ENCODE data around the gene DOCK10.
A peak's percentile ranks its signal among the peaks of the same experiment; 100 is the strongest.

Gene DOCK10

DNA sequence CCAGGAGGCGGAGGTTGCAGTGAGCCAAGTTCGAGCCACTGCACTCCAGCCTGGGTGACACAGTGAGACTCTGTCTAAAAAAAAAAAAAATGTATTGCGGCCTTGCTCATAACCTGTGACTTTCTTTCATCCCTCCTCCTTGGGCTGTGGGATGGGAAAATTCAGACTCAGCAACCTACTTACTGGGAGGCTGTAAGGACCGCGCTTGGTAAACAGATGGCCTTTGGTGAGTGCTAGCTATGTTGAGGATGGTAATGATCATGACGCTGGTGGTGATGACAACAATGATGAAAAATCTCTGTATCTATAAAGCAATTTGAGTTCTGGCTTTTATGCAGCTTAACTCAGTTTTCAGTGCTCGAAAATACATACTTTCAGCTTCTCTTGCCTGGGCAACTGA, 261.4 kb downstream of the DOCK10 start:
- no peak for DNase-seq (ENCODE audit: low read depth)
- TF ChIP-seq, protein P1, sequence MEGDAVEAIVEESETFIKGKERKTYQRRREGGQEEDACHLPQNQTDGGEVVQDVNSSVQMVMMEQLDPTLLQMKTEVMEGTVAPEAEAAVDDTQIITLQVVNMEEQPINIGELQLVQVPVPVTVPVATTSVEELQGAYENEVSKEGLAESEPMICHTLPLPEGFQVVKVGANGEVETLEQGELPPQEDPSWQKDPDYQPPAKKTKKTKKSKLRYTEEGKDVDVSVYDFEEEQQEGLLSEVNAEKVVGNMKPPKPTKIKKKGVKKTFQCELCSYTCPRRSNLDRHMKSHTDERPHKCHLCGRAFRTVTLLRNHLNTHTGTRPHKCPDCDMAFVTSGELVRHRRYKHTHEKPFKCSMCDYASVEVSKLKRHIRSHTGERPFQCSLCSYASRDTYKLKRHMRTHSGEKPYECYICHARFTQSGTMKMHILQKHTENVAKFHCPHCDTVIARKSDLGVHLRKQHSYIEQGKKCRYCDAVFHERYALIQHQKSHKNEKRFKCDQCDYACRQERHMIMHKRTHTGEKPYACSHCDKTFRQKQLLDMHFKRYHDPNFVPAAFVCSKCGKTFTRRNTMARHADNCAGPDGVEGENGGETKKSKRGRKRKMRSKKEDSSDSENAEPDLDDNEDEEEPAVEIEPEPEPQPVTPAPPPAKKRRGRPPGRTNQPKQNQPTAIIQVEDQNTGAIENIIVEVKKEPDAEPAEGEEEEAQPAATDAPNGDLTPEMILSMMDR (IDR thresholded peaks at IDR 0.05; ENCODE audit: low read depth, low read length, missing control alignments), result no peak
- H3K4me3 ChIP-seq (ENCODE audit: low read depth, low read length), result no peak overlapping the region

DNA sequence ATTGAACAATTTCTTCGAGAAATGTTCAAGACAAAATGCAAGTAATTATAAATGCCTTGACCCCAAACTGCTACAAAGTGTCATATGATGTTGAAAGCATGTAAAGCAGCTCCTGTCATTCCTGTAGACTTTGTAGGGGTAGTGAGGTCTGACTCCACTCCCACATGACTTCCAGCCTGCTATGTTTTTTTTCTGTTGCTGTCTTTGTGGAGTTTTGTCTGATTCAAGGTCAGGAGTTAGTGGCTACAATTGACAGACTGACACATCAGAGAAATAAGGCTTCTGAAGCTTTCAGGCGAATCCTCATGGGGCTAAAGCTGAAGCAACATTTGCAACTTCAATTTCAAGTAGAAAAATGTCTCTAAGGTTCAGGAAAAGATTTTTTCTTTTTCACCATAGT, 262.2 kb downstream of the DOCK10 start:
- DNase-seq (ENCODE audit: low read depth), result no peak
- no peak overlapping the region for H3K4me3 ChIP-seq (ENCODE audit: low read depth, low read length)
- TF ChIP-seq, protein P1 (IDR thresholded peaks at IDR 0.05; ENCODE audit: low read depth, low read length, missing control alignments), result no peak

DNA sequence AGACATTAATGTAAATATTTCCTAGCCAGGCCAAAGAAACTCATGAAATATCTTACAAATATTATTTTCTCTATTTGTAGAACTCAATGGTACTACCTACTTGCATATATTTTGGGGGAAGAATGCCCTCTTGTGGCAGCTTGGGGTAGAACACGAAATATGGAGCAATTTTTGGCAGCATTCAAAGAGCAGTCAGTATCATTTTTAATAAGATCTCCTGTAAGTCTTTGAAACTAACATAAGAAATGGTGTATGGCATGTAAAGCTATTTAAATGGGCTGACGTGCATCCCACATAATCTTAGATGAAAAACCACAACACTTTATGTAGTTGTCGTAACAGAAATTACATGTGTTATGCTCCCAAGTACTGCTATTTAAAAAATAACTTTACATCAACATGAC, 263.8 kb downstream of the DOCK10 start:
- no peak overlapping the region for H3K4me3 ChIP-seq (ENCODE audit: low read depth, low read length)
- TF ChIP-seq, protein P1 (IDR thresholded peaks at IDR 0.05; ENCODE audit: low read depth, low read length, missing control alignments), result peak; percentile 66
- no peak for DNase-seq (ENCODE audit: low read depth)

DNA sequence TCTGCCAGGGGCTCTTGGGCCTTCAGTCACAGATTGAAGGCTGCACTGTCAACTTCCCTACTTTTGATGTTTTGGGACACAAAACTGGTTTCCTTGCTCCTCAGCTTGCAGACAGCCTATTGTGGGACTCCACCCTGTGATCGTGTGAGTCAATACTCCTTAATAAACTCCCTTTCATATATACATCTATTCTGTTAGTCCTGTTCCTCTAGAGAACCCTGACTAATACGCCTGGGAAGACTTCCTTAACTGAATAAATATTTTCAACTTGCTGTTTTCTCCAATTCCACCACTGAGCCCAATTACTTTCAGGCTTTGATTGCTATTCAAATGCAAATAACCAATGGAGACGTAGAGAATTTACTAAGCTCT, 264.7 kb downstream of the DOCK10 start:
- DNase-seq (ENCODE audit: low read depth), result no peak
- no peak overlapping the region for H3K4me3 ChIP-seq (ENCODE audit: low read depth, low read length)
- TF ChIP-seq, protein P1 (IDR thresholded peaks at IDR 0.05; ENCODE audit: low read depth, low read length, missing control alignments), result no peak

DNA sequence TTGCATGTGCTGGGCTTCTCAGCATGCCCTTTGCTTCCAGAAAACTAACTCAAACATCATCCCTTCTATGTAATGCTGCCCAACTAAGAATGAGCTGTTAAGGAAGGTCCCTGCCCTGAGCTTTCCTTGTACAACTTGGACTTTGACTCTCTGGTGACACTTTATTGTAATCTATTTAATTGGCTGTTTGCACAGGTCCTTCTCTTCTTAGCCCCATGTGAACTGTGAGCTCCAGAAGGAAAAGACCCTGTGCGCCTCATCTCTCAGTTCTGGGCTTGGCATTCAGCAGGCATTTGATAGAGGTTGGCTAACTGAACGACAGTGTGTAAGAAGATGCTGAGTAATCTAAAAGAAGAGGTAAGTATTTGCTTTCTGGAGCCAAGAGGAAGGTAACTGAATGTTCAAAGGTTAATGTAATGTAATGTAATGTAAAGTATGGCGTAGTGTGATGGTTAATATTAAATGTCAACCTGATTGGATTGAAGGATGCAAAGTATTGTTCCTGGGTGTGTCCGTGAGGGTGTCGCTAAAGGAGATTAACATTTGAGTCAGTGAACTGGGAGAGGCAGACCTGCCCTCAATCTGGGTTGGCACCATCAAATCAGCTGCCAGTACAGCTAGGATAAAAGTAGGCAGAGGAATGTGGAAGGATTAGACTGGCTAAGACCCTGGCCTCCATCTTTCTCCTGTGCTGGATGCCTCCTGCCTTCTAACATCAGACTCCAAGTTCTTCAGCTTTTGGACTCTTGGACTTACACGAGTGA, 265.3 kb downstream of the DOCK10 start:
- DNase-seq (ENCODE audit: low read depth), result no peak
- TF ChIP-seq, protein P1 (IDR thresholded peaks at IDR 0.05; ENCODE audit: low read depth, low read length, missing control alignments), result no peak

DNA sequence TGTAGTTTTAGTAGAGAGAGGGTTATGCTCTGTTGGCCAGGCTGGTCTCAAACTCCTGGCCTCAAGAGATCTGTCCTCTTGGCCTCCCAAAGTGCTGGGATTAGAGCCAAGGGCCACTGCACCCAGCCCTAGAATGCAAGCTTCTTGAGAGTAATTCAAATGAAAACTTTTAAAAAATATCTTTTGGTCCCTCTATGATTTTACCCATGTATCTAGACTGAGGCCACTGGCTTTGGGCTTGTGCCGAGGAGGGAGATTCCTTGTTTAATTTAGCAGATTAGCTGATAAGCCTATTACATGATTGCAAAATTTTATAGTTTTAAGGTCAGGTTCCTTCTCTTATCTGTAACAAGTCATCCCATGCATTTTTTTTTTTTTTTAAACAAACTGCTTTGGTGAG, 266.6 kb downstream of the DOCK10 start:
- no peak overlapping the region for H3K4me3 ChIP-seq (ENCODE audit: low read depth, low read length)
- TF ChIP-seq, protein P1 (IDR thresholded peaks at IDR 0.05; ENCODE audit: low read depth, low read length, missing control alignments), result no peak
- DNase-seq (ENCODE audit: low read depth), result no peak

More for the DNA sequence above, 265.3 kb downstream of the DOCK10 start:
- no peak overlapping the region for H3K4me3 ChIP-seq (ENCODE audit: low read depth, low read length)

DNA sequence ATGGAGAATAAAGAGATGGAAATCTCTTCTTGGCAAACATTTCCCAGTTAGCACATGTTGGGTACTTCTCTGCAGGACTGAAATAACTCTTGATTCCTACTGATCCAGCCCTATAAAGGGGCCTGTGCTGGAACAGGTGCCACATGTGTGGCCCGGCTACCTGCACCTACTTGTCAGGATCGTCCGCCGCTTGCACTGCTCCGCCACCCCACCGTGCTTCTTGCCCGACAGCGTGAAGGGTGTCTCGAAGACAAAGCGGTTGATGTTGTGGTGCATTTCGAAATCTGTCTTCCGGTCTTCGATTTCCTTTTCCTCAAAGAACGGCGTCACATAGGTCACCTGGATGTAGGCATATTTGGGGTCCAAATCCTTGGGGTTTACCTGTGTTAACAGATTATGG, 267.5 kb downstream of the DOCK10 start:
- no peak for DNase-seq (ENCODE audit: low read depth)
- TF ChIP-seq, protein P1 (IDR thresholded peaks at IDR 0.05; ENCODE audit: low read depth, low read length, missing control alignments), result no peak
- no peak overlapping the region for H3K4me3 ChIP-seq (ENCODE audit: low read depth, low read length)

Measured in GM12864 (cell line).